Progenitor cell of endocrine pancreas (in vitro differentiated cells): ENCODE data around the gene ME3. TPM values are rescaled to one million over a fixed set of nuclear protein-coding genes. Genes with fewer than 3 reads are reported as not detected.
A peak's percentile ranks its signal among the peaks of the same experiment; 100 is the strongest.

Experiments used
- DNase-seq: peaks from one replicate; pipeline ENCODE4 v3.0.0; 2021; ENCODE audit warnings: low spot score; ENCODE audit not compliant: unreplicated experiment
- H3K27ac Mint-ChIP-seq: 2 replicates; pipeline ENCODE4 v1.8.0; 2021; ENCODE audit warnings: mild to moderate bottlenecking, moderate library complexity, mixed read lengths
- H3K27me3 Mint-ChIP-seq: 2 replicates; pipeline ENCODE4 v1.8.0; 2021; ENCODE audit warnings: mixed read lengths
- H3K36me3 Mint-ChIP-seq: 2 replicates; pipeline ENCODE4 v1.8.0; 2022; ENCODE audit warnings: mixed read lengths; ENCODE audit not compliant: insufficient read depth
- H3K4me1 Mint-ChIP-seq: 2 replicates; pipeline ENCODE4 v1.8.0; 2021; ENCODE audit warnings: low read depth, mixed read lengths
- H3K4me3 Mint-ChIP-seq: 2 replicates; pipeline ENCODE4 v1.8.0; 2021; ENCODE audit warnings: low read depth, mild to moderate bottlenecking, moderate library complexity, mixed read lengths
- H3K9me3 Mint-ChIP-seq: 2 replicates; pipeline ENCODE4 v1.8.0; 2021; ENCODE audit warnings: low read depth, mixed read lengths
- long read RNA-seq: library from polyadenylated mRNA; unstranded; transcript quantifications from one replicate; pipeline ENCODE4 v2.0.0, GENCODE V29; 2020
- total RNA-seq: library from RNA; stranded (reverse); gene quantifications from 2 replicates; pipeline ENCODE4 v1.2.1, GENCODE V29; 2021
- TF ChIP-seq, protein P1 (sequence below): fragments of 200-600 bp; sonication (generic); IDR thresholded peaks from one replicate; pipeline ENCODE4 v1.5.0; 2021; ENCODE audit warnings: antibody characterized with exemption, mild to moderate bottlenecking; ENCODE audit not compliant: unreplicated experiment

Gene ME3
- 6.3 and 8.6 TPM in 2 replicates for total RNA-seq
- long read RNA-seq, partial matches to known transcripts: 0 of 4 reads
- long read RNA-seq, other reads (novel, unspliced or antisense): 4 of 4 reads

GRCh38 chr11:86672007-86672621, at the start of gene ME3:
ME3 (minus strand) TSS chr11:86672616.
- Mint-ChIP-seq H3K27ac (no peak within 1 kb of the TSS), H3K36me3 (no peaks in the 10 kb centered on the region), H3K27me3 (peaks cover 54% of the 10 kb centered on the region), H3K9me3 (no peaks in the 10 kb centered on the region), H3K4me3 (peak within 1 kb of the TSS; percentile 71), H3K4me1 (peaks cover 27% of the 10 kb centered on the region)
- TF ChIP-seq, protein P1, sequence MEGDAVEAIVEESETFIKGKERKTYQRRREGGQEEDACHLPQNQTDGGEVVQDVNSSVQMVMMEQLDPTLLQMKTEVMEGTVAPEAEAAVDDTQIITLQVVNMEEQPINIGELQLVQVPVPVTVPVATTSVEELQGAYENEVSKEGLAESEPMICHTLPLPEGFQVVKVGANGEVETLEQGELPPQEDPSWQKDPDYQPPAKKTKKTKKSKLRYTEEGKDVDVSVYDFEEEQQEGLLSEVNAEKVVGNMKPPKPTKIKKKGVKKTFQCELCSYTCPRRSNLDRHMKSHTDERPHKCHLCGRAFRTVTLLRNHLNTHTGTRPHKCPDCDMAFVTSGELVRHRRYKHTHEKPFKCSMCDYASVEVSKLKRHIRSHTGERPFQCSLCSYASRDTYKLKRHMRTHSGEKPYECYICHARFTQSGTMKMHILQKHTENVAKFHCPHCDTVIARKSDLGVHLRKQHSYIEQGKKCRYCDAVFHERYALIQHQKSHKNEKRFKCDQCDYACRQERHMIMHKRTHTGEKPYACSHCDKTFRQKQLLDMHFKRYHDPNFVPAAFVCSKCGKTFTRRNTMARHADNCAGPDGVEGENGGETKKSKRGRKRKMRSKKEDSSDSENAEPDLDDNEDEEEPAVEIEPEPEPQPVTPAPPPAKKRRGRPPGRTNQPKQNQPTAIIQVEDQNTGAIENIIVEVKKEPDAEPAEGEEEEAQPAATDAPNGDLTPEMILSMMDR: no peak
- peak; percentile 39 for DNase-seq

DNA sequence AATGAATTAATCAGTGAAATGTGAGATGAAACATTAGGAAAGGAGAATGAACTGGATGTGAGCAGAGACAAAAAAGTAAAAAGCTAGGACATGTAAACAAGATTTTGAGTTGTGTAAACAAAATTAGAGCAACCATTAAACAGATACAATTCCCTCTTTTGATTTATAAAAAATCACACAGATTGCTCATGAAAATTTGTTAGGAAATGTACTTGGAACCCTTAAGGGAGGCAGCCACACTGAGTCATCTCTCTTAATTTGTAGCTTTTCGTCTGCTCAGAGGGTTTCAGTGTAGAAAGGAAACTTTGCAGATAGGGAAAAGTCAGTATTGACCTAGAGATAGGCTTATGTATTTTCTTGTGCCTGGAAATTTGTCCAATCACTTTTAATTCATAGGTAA, 49.6 kb upstream of the ME3 start:
- TF ChIP-seq, protein P1: no peak
- Mint-ChIP-seq H3K9me3 (peaks cover 22% of the 10 kb centered on the region), H3K4me3 (no peak overlapping the region), H3K4me1 (peaks cover 8% of the 10 kb centered on the region), H3K27me3 (peaks cover 20% of the 10 kb centered on the region), H3K36me3 (peaks cover 1% of the 10 kb centered on the region), H3K27ac (no peak overlapping the region)
- DNase-seq: no peak

GRCh38 chr11:86720546-86720945, 48.1 kb upstream of the ME3 start:
- Mint-ChIP-seq H3K27me3 (peaks cover 20% of the 10 kb centered on the region), H3K27ac (no peak overlapping the region), H3K36me3 (peaks cover 1% of the 10 kb centered on the region), H3K4me3 (no peak overlapping the region), H3K4me1 (peaks cover 10% of the 10 kb centered on the region), H3K9me3 (peaks cover 22% of the 10 kb centered on the region)
- TF ChIP-seq, protein P1: no peak
- no peak for DNase-seq

DNA sequence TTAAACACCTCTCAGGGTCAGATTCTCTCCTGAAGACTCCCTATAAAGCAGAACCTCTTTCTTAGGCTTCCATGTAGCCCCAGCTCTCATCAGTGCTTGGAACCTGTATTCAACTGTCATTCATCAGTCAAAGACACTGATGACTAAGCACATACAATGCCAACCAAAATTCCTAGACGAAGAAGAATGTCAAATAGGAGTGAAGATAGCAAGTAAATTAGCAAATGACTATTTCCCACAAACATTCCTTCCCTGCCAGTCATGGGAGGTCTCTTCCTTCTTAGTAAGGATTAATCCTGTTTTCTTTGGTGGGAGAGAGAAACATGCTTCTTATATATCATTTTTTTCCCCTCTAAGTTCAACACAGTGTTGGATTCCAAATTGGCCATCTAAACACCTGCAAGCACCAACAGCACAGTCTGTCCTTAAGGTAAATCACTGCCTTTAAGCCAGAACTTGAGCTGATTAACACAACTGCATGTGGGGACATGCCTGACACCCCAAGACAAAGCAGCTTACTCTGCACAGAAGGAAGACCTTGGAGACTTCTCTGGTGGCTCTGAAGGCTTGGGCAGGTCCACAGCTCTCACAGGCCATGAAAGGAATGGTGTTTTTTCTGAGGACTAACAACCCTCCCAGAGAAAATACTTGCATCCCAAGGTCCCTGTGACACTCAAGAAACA, 47.5 kb upstream of the ME3 start:
- H3K4me1 Mint-ChIP-seq: peaks cover 10% of the 10 kb centered on the region
- peaks cover 20% of the 10 kb centered on the region for H3K27me3 Mint-ChIP-seq
- TF ChIP-seq, protein P1: no peak
- no peak for DNase-seq
- H3K36me3 Mint-ChIP-seq: peaks cover 1% of the 10 kb centered on the region
- no peak overlapping the region for H3K4me3 Mint-ChIP-seq
- peaks cover 22% of the 10 kb centered on the region for H3K9me3 Mint-ChIP-seq
- H3K27ac Mint-ChIP-seq: no peak overlapping the region

DNA sequence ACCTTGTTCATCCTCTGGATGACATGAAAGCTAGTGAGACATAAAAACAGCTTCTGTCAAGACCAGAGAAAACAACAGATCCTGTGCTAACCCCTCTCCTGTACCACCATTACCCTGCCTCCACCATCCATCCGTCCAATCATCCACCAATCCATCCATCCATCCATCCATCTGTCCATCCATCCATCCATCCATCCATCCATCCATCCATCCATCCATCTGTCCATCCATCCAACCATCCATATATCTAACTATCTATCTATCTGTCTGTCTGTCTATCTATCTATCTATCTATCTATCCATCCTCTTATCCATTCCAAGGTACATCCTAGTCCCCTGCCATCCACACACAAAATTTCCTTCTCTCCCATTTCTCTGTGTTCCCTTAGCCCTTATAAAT, 46.6 kb upstream of the ME3 start:
- no peak overlapping the region for H3K4me3 Mint-ChIP-seq
- H3K4me1 Mint-ChIP-seq: peaks cover 10% of the 10 kb centered on the region
- no peak for DNase-seq
- H3K36me3 Mint-ChIP-seq: peaks cover 1% of the 10 kb centered on the region
- peaks cover 19% of the 10 kb centered on the region for H3K9me3 Mint-ChIP-seq
- peaks cover 22% of the 10 kb centered on the region for H3K27me3 Mint-ChIP-seq
- TF ChIP-seq, protein P1: no peak
- H3K27ac Mint-ChIP-seq: no peak overlapping the region
